GM23338 (cell line): ENCODE measurements around the gene PEPD. TPM values are rescaled to one million over a fixed set of nuclear protein-coding genes. Genes with fewer than 3 reads are reported as not detected.

Source experiments
- ATAC-seq: fragments of 200-7000 bp; cut with Tn5 transposase; 3 replicates; pipeline ENCODE4 v1.9.1; 2020
- DNase-seq: peaks from one replicate; pipeline ENCODE4 v3.0.0-alpha.2; 2015; ENCODE audit warnings: low spot score
- H2AFZ ChIP-seq: fragments of 200-600 bp; sonication (generic); 2 replicates; pipeline ENCODE4 v1.8.0; 2016; ENCODE audit warnings: antibody characterized with exemption, mild to moderate bottlenecking, moderate library complexity
- H3F3A ChIP-seq: fragments of 200-600 bp; sonication (generic); replicated peaks from 2 replicates; pipeline ENCODE4 v1.8.0; 2017; ENCODE audit warnings: antibody characterized with exemption, mixed run types, low read depth
- H3K27ac ChIP-seq: fragments of 200-600 bp; sonication (generic); 2 replicates; pipeline ENCODE4 v1.6.1; 2016; ENCODE audit warnings: low read depth
- H3K27me3 ChIP-seq: fragments of 200-600 bp; sonication (generic); 2 replicates; pipeline ENCODE4 v1.8.0; 2016; ENCODE audit warnings: mild to moderate bottlenecking, mixed run types, moderate library complexity; ENCODE audit not compliant: insufficient read depth
- H3K36me3 ChIP-seq: fragments of 200-600 bp; sonication (generic); 2 replicates; pipeline ENCODE4 v1.8.0; 2016; ENCODE audit warnings: mild to moderate bottlenecking; ENCODE audit not compliant: insufficient read depth
- H3K4me1 ChIP-seq: fragments of 200-600 bp; sonication (generic); 2 replicates; pipeline ENCODE4 v1.8.0; 2016; ENCODE audit warnings: mild to moderate bottlenecking, moderate library complexity; ENCODE audit not compliant: insufficient read depth
- H3K4me2 ChIP-seq: fragments of 200-600 bp; sonication (generic); 2 replicates; pipeline ENCODE4 v1.7.1; 2017; ENCODE audit warnings: mixed run types
- H3K4me3 ChIP-seq: fragments of 200-600 bp; sonication (generic); 2 replicates; pipeline ENCODE4 v1.6.1; 2016; ENCODE audit warnings: mixed run types
- H3K79me2 ChIP-seq: fragments of 200-600 bp; sonication (generic); replicated peaks from 2 replicates; pipeline ENCODE4 v1.8.0; 2017; ENCODE audit warnings: mild to moderate bottlenecking; ENCODE audit not compliant: insufficient read depth
- H3K9me2 ChIP-seq: fragments of 200-600 bp; sonication (generic); 2 replicates; pipeline ENCODE4 v1.8.0; 2017; ENCODE audit not compliant: insufficient read depth
- H4K20me1 ChIP-seq: fragments of 200-600 bp; sonication (generic); replicated peaks from 2 replicates; pipeline ENCODE4 v1.8.0; 2017; ENCODE audit warnings: mild to moderate bottlenecking; ENCODE audit not compliant: insufficient read depth
- H3K27ac Mint-ChIP-seq: 2 replicates; pipeline ENCODE4 v1.8.0; 2020; ENCODE audit warnings: inconsistent platforms, mild to moderate bottlenecking, moderate library complexity, mixed read lengths
- H3K27me3 Mint-ChIP-seq: 3 replicates; pipeline ENCODE4 v1.8.0; 2022; ENCODE audit warnings: low read depth, mild to moderate bottlenecking, moderate library complexity, mixed read lengths, inconsistent platforms; ENCODE audit not compliant: insufficient read depth, poor library complexity
- H3K36me3 Mint-ChIP-seq: 3 replicates; pipeline ENCODE4 v1.8.0; 2021; ENCODE audit warnings: low read depth, mild to moderate bottlenecking, inconsistent platforms, moderate library complexity, mixed read lengths
- H3K4me1 Mint-ChIP-seq: 3 replicates; pipeline ENCODE4 v1.8.0; 2020; ENCODE audit warnings: mild to moderate bottlenecking, inconsistent platforms, mixed read lengths
- H3K4me3 Mint-ChIP-seq: 3 replicates; pipeline ENCODE4 v1.8.0; 2021; ENCODE audit warnings: moderate library complexity, mild to moderate bottlenecking, inconsistent platforms, mixed read lengths
- H3K9me3 Mint-ChIP-seq: 3 replicates; pipeline ENCODE4 v1.8.0; 2020; ENCODE audit warnings: moderate library complexity, mild to moderate bottlenecking, inconsistent platforms, mixed read lengths
- CREB1 ChIP-seq: fragments of 250-450 bp; sonication (Bioruptor Pico); IDR thresholded peaks from 2 replicates; pipeline ENCODE4 v1.5.0; 2020; ENCODE audit warnings: low read depth, mild to moderate bottlenecking, moderate library complexity
- EZH2 ChIP-seq: fragments of 200-600 bp; sonication (generic); IDR thresholded peaks from one replicate; pipeline ENCODE4 v1.8.0; 2017; ENCODE audit warnings: antibody characterized with exemption, mild to moderate bottlenecking, low read depth; ENCODE audit not compliant: unreplicated experiment
- EZH2phosphoT487 ChIP-seq: fragments of 200-600 bp; sonication (generic); IDR thresholded peaks from one replicate; pipeline ENCODE4 v1.8.1; 2018; ENCODE audit warnings: antibody characterized with exemption; ENCODE audit not compliant: unreplicated experiment
- NANOG ChIP-seq: IDR thresholded peaks from 2 replicates; pipeline ENCODE4 v1.6.1; 2016; ENCODE audit warnings: antibody characterized with exemption, borderline replicate concordance
- POLR2AphosphoS5 ChIP-seq: IDR thresholded peaks from 2 replicates; pipeline ENCODE4 v1.6.1; 2016; ENCODE audit warnings: antibody characterized with exemption, low read depth
- STAT1 ChIP-seq: IDR thresholded peaks from one replicate; pipeline ENCODE4 v1.6.1; 2016; ENCODE audit warnings: antibody characterized with exemption; ENCODE audit not compliant: unreplicated experiment
- ZNF114 ChIP-seq: fragments of 250-450 bp; sonication (Bioruptor Pico); IDR thresholded peaks from 2 replicates; pipeline ENCODE4 v1.5.0; 2020; ENCODE audit warnings: mild to moderate bottlenecking, moderate library complexity
- ZNF331 ChIP-seq: fragments of 250-450 bp; sonication (Bioruptor Pico); IDR thresholded peaks from 2 replicates; pipeline ENCODE4 v1.5.0; 2020; ENCODE audit warnings: low read depth, mild to moderate bottlenecking, moderate library complexity
- polyA plus RNA-seq: library from polyadenylated mRNA; unstranded; fragments of >200 nt; fragmentation: Nextera tagmentation; extraction: Ambion mirVana; gene quantifications from 2 replicates; pipeline ENCODE4 v1.2.1, GENCODE V29; 2016
- total RNA-seq: library from RNA; depleted of rRNA; stranded (reverse); fragments of >200 nt; shearing (Covaris generic); gene quantifications from 2 replicates; pipeline ENCODE4 v1.2.3, GENCODE V29; 2014
- TF ChIP-seq, protein P1 (sequence below): IDR thresholded peaks from one replicate; pipeline ENCODE4 v1.6.1; 2018; ENCODE audit warnings: antibody characterized with exemption; ENCODE audit not compliant: unreplicated experiment
- TF ChIP-seq, protein P2 (sequence below), 2 experiments: fragments of 200-600 bp in 1 of 2; sonication (generic) in 1 of 2; conservative IDR thresholded peaks; 2 replicates each; pipeline versions ENCODE4 v1.5.1 to v1.6.1; 2016 to 2017; ENCODE audit warnings: antibody characterized with exemption in 2 of 2, low read depth in 2 of 2, mild to moderate bottlenecking in 2 of 2, moderate library complexity in 1 of 2
- TF ChIP-seq, protein P3 (sequence below): IDR thresholded peaks from 2 replicates; pipeline ENCODE4 v1.6.1; 2016; ENCODE audit warnings: antibody characterized with exemption

The PEPD gene
- total and polyA plus RNA-seq, 2 experiments from 2014 or later: 81.7 to 89.2 TPM

DNA sequence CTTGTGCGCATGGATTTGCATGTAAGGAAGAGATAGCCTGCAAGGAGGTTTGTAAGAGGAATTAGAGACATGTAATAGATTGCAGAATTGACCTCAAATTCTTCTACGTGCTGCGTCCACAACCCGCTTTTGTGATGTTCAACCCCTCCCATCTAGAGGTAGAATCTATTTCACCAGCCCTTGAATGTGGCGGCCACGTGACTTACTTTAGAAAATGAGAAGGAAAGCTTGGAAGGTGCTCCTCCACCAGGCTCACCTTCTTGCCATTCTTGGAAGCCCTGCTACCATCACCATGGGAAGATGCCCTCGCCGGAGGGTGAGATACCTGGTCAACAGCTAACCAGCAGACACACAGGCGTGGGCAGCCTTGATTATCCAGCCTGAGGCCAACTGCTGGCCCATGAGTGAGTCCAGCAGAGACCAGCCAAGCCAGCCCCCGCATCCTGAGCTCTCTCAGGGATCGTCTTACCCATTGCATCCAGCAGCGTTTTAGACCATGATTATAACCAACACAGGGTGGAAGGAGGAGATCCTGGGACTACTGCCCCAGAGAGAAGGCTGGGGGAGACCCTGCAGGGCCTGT is 7.6 kb upstream of the PEPD start:
- peak overlapping the region; percentile 78 for H2AFZ ChIP-seq
- H3K4me3 Mint-ChIP-seq: no peak overlapping the region

DNA sequence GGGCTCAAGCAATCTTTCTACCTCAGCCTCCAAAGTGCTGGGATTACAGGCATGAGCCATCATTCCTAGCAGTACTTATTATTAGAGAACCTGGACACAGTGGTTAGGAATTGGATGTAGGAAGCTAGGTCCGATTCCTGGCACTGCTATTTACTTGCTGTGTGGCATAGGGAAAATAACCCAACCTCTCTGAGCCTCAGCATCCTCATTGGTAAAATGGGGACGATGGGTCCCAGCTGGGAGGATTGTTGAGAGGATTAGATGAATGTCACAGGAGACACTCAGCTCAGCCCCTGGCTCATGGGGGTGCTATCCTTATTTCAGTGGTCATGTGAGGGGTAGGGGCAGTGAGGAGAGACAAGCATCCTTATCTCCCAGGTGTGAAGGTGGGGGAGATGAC is 6.8 kb upstream of the PEPD start:
- ATAC-seq: no peak
- Histone ChIP-seq H3K27ac (no peak overlapping the region), H3K79me2 (no peaks in the 10 kb centered on the region), H3K4me1 (peaks cover 16% of the 10 kb centered on the region), H3K27me3 (no peaks in the 10 kb centered on the region), H3K4me2 (no peak overlapping the region), H3K9me2 (no peaks in the 10 kb centered on the region), H4K20me1 (no peaks in the 10 kb centered on the region), H3K4me3 (no peak overlapping the region), H3K36me3 (no peaks in the 10 kb centered on the region), H2AFZ (no peak overlapping the region), H3F3A (no peaks in the 10 kb centered on the region)
- DNase-seq: no peak
- Mint-ChIP-seq H3K9me3 (no peaks in the 10 kb centered on the region), H3K27me3 (peaks cover 10% of the 10 kb centered on the region), H3K36me3 (no peaks in the 10 kb centered on the region), H3K4me3 (no peak overlapping the region), H3K27ac (no peak overlapping the region), H3K4me1 (peaks cover 22% of the 10 kb centered on the region)
- no peak for TF ChIP-seq ZNF331 (CRISPR knock-in tag)
- TF ChIP-seq, protein P1, sequence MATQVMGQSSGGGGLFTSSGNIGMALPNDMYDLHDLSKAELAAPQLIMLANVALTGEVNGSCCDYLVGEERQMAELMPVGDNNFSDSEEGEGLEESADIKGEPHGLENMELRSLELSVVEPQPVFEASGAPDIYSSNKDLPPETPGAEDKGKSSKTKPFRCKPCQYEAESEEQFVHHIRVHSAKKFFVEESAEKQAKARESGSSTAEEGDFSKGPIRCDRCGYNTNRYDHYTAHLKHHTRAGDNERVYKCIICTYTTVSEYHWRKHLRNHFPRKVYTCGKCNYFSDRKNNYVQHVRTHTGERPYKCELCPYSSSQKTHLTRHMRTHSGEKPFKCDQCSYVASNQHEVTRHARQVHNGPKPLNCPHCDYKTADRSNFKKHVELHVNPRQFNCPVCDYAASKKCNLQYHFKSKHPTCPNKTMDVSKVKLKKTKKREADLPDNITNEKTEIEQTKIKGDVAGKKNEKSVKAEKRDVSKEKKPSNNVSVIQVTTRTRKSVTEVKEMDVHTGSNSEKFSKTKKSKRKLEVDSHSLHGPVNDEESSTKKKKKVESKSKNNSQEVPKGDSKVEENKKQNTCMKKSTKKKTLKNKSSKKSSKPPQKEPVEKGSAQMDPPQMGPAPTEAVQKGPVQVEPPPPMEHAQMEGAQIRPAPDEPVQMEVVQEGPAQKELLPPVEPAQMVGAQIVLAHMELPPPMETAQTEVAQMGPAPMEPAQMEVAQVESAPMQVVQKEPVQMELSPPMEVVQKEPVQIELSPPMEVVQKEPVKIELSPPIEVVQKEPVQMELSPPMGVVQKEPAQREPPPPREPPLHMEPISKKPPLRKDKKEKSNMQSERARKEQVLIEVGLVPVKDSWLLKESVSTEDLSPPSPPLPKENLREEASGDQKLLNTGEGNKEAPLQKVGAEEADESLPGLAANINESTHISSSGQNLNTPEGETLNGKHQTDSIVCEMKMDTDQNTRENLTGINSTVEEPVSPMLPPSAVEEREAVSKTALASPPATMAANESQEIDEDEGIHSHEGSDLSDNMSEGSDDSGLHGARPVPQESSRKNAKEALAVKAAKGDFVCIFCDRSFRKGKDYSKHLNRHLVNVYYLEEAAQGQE: no peak
- no peak for TF ChIP-seq ZNF114 (CRISPR knock-in tag)
- TF ChIP-seq NANOG: no peak
- no peak for TF ChIP-seq CREB1 (CRISPR knock-in tag)
- TF ChIP-seq EZH2phosphoT487: no peak
- no peak for TF ChIP-seq EZH2
- TF ChIP-seq, protein P2, sequence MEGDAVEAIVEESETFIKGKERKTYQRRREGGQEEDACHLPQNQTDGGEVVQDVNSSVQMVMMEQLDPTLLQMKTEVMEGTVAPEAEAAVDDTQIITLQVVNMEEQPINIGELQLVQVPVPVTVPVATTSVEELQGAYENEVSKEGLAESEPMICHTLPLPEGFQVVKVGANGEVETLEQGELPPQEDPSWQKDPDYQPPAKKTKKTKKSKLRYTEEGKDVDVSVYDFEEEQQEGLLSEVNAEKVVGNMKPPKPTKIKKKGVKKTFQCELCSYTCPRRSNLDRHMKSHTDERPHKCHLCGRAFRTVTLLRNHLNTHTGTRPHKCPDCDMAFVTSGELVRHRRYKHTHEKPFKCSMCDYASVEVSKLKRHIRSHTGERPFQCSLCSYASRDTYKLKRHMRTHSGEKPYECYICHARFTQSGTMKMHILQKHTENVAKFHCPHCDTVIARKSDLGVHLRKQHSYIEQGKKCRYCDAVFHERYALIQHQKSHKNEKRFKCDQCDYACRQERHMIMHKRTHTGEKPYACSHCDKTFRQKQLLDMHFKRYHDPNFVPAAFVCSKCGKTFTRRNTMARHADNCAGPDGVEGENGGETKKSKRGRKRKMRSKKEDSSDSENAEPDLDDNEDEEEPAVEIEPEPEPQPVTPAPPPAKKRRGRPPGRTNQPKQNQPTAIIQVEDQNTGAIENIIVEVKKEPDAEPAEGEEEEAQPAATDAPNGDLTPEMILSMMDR (conservative IDR thresholded peaks at IDR 0.05; ENCODE audit: low read depth in 2 of 2): no peak
- TF ChIP-seq POLR2AphosphoS5: no peak
- no peak for TF ChIP-seq STAT1
- TF ChIP-seq, protein P3, sequence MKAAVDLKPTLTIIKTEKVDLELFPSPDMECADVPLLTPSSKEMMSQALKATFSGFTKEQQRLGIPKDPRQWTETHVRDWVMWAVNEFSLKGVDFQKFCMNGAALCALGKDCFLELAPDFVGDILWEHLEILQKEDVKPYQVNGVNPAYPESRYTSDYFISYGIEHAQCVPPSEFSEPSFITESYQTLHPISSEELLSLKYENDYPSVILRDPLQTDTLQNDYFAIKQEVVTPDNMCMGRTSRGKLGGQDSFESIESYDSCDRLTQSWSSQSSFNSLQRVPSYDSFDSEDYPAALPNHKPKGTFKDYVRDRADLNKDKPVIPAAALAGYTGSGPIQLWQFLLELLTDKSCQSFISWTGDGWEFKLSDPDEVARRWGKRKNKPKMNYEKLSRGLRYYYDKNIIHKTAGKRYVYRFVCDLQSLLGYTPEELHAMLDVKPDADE: no peak

More for the DNA sequence above, 7.6 kb upstream of the PEPD start:
- Mint-ChIP-seq H3K9me3 (no peaks in the 10 kb centered on the region), H3K36me3 (no peaks in the 10 kb centered on the region), H3K27ac (no peak overlapping the region), H3K27me3 (peaks cover 13% of the 10 kb centered on the region), H3K4me1 (peaks cover 25% of the 10 kb centered on the region)
- Histone ChIP-seq H3F3A (no peaks in the 10 kb centered on the region), H3K4me2 (0 out of 2 replicates have a peak overlapping the region, but pooled peaks have one; percentile 20), H3K4me3 (no peak overlapping the region), H4K20me1 (no peaks in the 10 kb centered on the region), H3K36me3 (no peaks in the 10 kb centered on the region), H3K27ac (no peak overlapping the region), H3K9me2 (no peaks in the 10 kb centered on the region), H3K27me3 (no peaks in the 10 kb centered on the region), H3K4me1 (peaks cover 19% of the 10 kb centered on the region), H3K79me2 (no peaks in the 10 kb centered on the region)
- TF ChIP-seq, protein P1: no peak
- no peak for TF ChIP-seq NANOG
- no peak for TF ChIP-seq CREB1 (CRISPR knock-in tag)
- no peak for DNase-seq
- ATAC-seq: no peak; the same call in 2 of the 3 replicates
